ENCODE measurements around the gene KLHL3. TPM values are rescaled to one million over a fixed set of nuclear protein-coding genes. Genes with fewer than 3 reads are reported as not detected.

The KLHL3 gene
- total and polyA plus RNA-seq, 11 donors = 8.3 to 77.6 (median 26.1) TPM

- TF ChIP-seq POLR2A (IDR thresholded peaks at IDR 0.05) (no peak), CTCF (IDR thresholded peaks at IDR 0.05) (no peak)
- H3K9me3 ChIP-seq = no peaks in the 10 kb centered on the region
- DNase-seq (no peak), ATAC-seq (no peak)
- WGBS, 4 donors = 92 to 97% (median 96%) methylated on average over 1 of the region's 1 CpG
- H3K36me3 ChIP-seq = peaks cover 0 to 42% (median 14%) of the 10 kb centered on the region in 9 donors
- no peak overlapping the region for H3K27ac ChIP-seq
- H3K4me1 ChIP-seq = peaks cover 0 to 9% (median 4%) of the 10 kb centered on the region in 12 donors
- H3K4me3 ChIP-seq = no peak overlapping the region
- intact Hi-C loops (cut with DNase I) = no loop called here
- H3K27me3 ChIP-seq = no peaks in the 10 kb centered on the region
Measured at GRCh38 chr5:137658324-137658723, 77.6 kb downstream of the KLHL3 start.

GRCh38 chr5:137657073-137657472, 78.8 kb downstream of the KLHL3 start:
- Histone ChIP-seq H3K36me3 (peaks cover 0 to 42% (median 14%) of the 10 kb centered on the region in 9 donors), H3K4me3 (no peak overlapping the region), H3K4me1 (peaks cover 0 to 9% (median 4%) of the 10 kb centered on the region in 12 donors), H3K27ac (no peak overlapping the region), H3K27me3 (no peaks in the 10 kb centered on the region), H3K9me3 (no peaks in the 10 kb centered on the region)
- intact Hi-C loops (cut with DNase I) = no loop called here
- TF ChIP-seq CTCF (IDR thresholded peaks at IDR 0.05) = no peak
- TF ChIP-seq POLR2A (IDR thresholded peaks at IDR 0.05) = no peak
- ATAC-seq (no peak), DNase-seq (no peak)
- WGBS, 4 donors = 46 to 54% (median 50%) methylated on average over 3 of the region's 3 CpGs

GRCh38 chr5:137656558-137656957, 79.3 kb downstream of the KLHL3 start:
- Histone ChIP-seq H3K9me3 (no peaks in the 10 kb centered on the region), H3K27me3 (no peaks in the 10 kb centered on the region), H3K4me3 (no peak overlapping the region), H3K4me1 (peaks cover 0 to 9% (median 4%) of the 10 kb centered on the region in 12 donors), H3K27ac (no peak overlapping the region), H3K36me3 (peaks cover 0 to 41% (median 12%) of the 10 kb centered on the region in 9 donors)
- TF ChIP-seq CTCF (IDR thresholded peaks at IDR 0.05) (no peak), POLR2A (IDR thresholded peaks at IDR 0.05) (no peak)
- DNase-seq (no peak), ATAC-seq (no peak)
- 96 to 100% (median 97%) methylated on average over 2 of the region's 2 CpGs for WGBS, 4 donors
- intact Hi-C loops (cut with DNase I) = no loop called here

GRCh38 chr5:137651022-137651421, 84.9 kb downstream of the KLHL3 start:
- WGBS, 4 donors = 88 to 93% (median 90%) methylated on average over 3 of the region's 3 CpGs
- peaks cover 0 to 34% (median 1%) of the 10 kb centered on the region in 12 donors for H3K4me1 ChIP-seq
- no peak for TF ChIP-seq POLR2A (IDR thresholded peaks at IDR 0.05)
- no peak for TF ChIP-seq CTCF (IDR thresholded peaks at IDR 0.05)
- intact Hi-C loops (cut with DNase I) = no loop called here
- H3K36me3 ChIP-seq = peaks cover 0 to 31% (median 16%) of the 10 kb centered on the region in 9 donors
- H3K9me3 ChIP-seq = peaks cover 0 to 2% (median 0%) of the 10 kb centered on the region in 12 donors
- no peak overlapping the region for H3K4me3 ChIP-seq
- DNase-seq (no peak), ATAC-seq (no peak)
- no peaks in the 10 kb centered on the region for H3K27me3 ChIP-seq
- H3K27ac ChIP-seq = no peak overlapping the region
